Gastrocnemius medialis (tissue), 4 donors: ENCODE measurements around the gene VIPR2. TPM values are rescaled to one million over a fixed set of nuclear protein-coding genes. Genes with fewer than 3 reads are reported as not detected.
"Not testable (repeated sequence)": the region's sequence is repeated elsewhere in the genome, so short reads cannot be mapped to it uniquely, and the experiment has no call there.

ENCODE experiments used
- ATAC-seq, 2 donors: fragments of 150-250 bp; one replicate each; pipeline ENCODE4 v1.9.1; 2016
- DNase-seq, 2 donors: peaks; one replicate each; pipeline ENCODE4 v3.0.0-alpha.2; 2019
- H3K27ac ChIP-seq, 4 donors: fragments of 200-600 bp; sonication (generic); 1 replicate in 1 of 4; 2 replicates in 3 of 4; pipeline ENCODE4 v1.5.1; 2016 to 2018; ENCODE audit warnings: mild to moderate bottlenecking in 2 of 4, moderate library complexity in 1 of 4
- H3K27me3 ChIP-seq, 3 donors: fragments of 200-600 bp; sonication (generic) in 2 of 3; 1 replicate in 1 of 3; 2 replicates in 2 of 3; pipeline versions ENCODE4 v1.5.1 to v1.6.0; 2016 to 2019; ENCODE audit warnings: mild to moderate bottlenecking in 1 of 3, moderate library complexity in 1 of 3
- H3K36me3 ChIP-seq, 2 donors: fragments of 200-600 bp; sonication (generic) in 1 of 2; one replicate each; pipeline ENCODE4 v1.5.1; 2017 to 2018
- H3K4me1 ChIP-seq, 2 donors: fragments of 200-600 bp; sonication (generic) in 1 of 2; one replicate each; pipeline ENCODE4 v1.5.1; 2016 to 2017; ENCODE audit warnings: mild to moderate bottlenecking in 2 of 2
- H3K4me3 ChIP-seq, 4 donors: fragments of 200-600 bp; sonication (generic) in 3 of 4; 1 replicate in 1 of 4; 2 replicates in 3 of 4; pipeline ENCODE4 v1.5.1; 2016 to 2019; ENCODE audit warnings: mild to moderate bottlenecking in 2 of 4
- H3K9me3 ChIP-seq, 3 donors: fragments of 200-600 bp; sonication (generic) in 2 of 3; 1 replicate in 1 of 3; 2 replicates in 2 of 3; pipeline ENCODE4 v1.5.1; 2016 to 2019
- CTCF ChIP-seq, 5 experiments: fragments of 450-650 bp in 3 of 5; fragments of 200-600 bp in 2 of 5; sonication (generic) in 2 of 5; IDR thresholded peaks in 4 of 5; conservative IDR thresholded peaks in 1 of 5; 1 replicate in 4 of 5; 2 replicates in 1 of 5; pipeline ENCODE4 v1.5.1; 2016 to 2019; ENCODE audit warnings: antibody characterized with exemption in 5 of 5, mild to moderate bottlenecking in 3 of 5, moderate library complexity in 3 of 5
- POLR2A ChIP-seq, 2 donors: fragments of 450-650 bp; IDR thresholded peaks; one replicate each; pipeline ENCODE4 v1.6.1; 2017; ENCODE audit warnings: antibody characterized with exemption in 2 of 2, mild to moderate bottlenecking in 2 of 2, moderate library complexity in 2 of 2
- in situ Hi-C, 4 donors: fragments of 200-750 bp; cut with MboI; loops; one replicate each; pipeline versions ENCODE4 v1.15.0 to v1.8.0; 2017; ENCODE audit warnings: low sequenced_read_pairs in 4 of 4
- intact Hi-C: fragments of 100-400 bp; cut with DNase I; formaldehyde crosslinking; loops from one replicate; pipeline ENCODE4 v1.15.1; 2023; ENCODE audit warnings: low total_unique reads
- total RNA-seq, 4 donors: library from RNA; depleted of rRNA; stranded (reverse); fragments of >200 nt; gene quantifications; one replicate each; pipeline versions ENCODE4 v1.1.0 to v1.2.3, GENCODE V29; 2016

VIPR2 gene
- total RNA-seq, 4 donors from 2014 or later = 0.39 to 2.2 (median 0.80) TPM

DNA sequence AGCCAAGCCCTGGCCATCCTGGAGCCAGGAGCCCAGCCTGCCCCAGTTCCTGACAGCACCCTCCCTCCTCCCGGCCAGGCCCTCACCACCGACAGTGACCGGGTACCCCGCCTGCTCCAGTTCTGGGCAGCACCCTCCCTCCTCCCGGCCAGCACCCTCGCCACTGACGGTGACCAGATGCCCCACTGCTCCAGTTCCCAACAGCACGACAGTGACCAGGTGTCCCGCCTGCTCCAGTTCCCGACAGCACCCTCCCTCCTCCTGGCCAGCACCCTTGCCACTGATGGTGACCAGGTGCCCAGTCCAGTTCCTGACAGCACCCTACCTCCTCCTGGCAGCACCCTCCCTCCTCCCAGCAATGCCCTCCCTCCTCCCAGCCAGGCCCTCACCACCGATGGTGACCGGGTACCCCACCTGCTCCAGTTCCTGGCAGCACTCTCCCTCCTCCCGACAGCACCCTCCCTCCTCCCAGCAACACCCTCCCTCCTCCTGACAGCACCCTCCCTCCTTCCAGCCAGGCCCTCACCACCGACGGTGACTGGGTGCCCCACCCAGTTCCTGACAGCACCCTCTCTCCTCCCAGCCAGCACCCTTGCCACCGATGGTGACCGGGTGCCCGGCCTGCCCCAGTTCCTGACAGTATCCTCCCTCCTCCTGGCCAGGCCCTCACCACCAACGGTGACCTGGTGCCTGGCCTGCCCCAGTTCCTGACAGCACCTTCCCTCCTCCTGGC is 40.3 kb downstream of the VIPR2 start:
- Histone ChIP-seq H3K36me3 (no peaks in the 10 kb centered on the region), H3K4me1 (peaks cover 5 to 14% of the 10 kb centered on the region in 2 donors), H3K27ac (peak overlapping the region; percentile 44 to 48 (median 47)), H3K9me3 (no peaks in the 10 kb centered on the region), H3K4me3 (no peak overlapping the region), H3K27me3 (no peaks in the 10 kb centered on the region)
- intact Hi-C loops = no loop called here
- in situ Hi-C loops = no loop called here
- ATAC-seq (peak; percentile 33 to 51), DNase-seq (peak; percentile 32 to 52)
- TF ChIP-seq POLR2A (IDR thresholded peaks at IDR 0.05) (no peak), CTCF (IDR thresholded peaks at IDR 0.05 in 4 of 5, conservative IDR thresholded peaks at IDR 0.05 in 1 of 5) (no peak)

DNA sequence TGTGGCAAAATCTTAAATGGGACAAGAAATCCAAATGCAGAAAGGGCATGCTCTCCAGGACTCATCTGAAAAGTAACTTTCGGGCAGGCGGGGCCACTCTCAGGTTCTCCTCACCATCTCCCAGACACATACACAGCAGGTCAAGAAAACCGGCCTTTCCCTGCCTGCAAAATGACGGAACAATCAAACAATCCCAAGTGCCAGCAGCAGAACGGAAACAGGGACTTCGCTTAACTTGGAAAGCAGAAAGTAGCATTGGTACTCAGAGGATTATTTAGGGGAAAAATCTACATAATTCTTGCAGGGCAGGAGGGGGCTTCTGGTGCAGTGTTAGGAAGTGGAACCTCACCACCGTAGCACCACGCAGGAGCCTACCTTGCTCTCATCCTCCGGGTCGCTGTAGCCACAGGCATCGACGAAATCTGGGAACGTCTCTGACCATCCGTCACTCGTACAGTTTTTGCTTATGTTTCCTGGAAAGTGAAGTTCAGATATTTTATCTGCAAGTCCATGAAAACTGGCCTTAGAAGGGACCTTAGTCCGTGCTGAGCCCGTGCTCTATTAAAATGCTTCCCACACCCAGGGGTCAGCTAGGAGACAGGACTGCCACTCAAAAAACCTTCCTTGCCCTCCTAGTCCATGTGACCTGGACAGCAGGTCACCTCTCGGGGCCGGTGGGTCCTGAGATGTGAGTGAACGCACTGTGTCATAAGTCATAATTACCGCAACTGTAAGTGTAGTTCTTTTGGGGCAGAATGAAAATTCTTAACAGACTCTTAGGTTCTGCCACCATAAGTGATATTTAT is 41.1 kb downstream of the VIPR2 start:
- intact Hi-C loops (no loop called here), in situ Hi-C loops (no loop called here)

DNA sequence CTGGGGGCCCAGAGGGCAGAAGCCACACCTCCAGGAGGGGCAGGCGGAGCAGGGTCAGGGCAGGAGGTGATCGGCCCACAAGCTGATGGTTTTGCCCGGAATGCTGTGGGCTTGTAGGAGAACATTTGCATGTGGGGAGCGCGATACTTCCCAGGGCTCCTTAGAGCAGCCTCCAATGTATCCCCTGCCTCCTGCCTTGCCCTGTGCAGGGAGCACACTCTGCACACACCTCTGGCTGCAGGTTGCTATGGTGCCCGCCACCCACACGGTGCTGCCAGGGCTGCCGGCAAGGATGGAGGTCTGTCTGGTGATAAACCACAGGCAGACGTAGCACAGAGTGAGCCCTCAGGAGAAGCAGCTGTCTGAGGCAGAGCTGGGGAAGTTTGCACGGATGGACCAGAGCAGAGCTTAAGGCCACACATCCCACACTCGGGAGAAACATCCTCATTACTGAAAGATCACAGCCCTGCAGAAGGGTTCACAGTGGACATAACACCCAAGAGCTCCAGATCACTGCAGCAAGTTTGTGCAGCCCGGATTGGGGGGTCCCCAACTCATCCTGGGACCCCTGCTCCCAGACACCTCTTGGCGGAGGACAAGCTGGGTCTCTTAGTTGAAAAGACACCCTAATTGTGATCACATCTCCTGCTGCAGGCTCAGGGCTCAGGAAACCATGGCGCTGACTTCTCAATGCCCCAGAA is 41.8 kb downstream of the VIPR2 start:
- H3K36me3 ChIP-seq = no peaks in the 10 kb centered on the region
- TF ChIP-seq POLR2A (IDR thresholded peaks at IDR 0.05) (no peak), CTCF (IDR thresholded peaks at IDR 0.05 in 4 of 5, conservative IDR thresholded peaks at IDR 0.05 in 1 of 5) (no peak)
- ATAC-seq = no peak
- H3K9me3 ChIP-seq = no peaks in the 10 kb centered on the region
- no peak for DNase-seq
- peaks cover 19 to 29% of the 10 kb centered on the region in 2 donors for H3K4me1 ChIP-seq
- H3K27me3 ChIP-seq = no peaks in the 10 kb centered on the region
- intact Hi-C loops (no loop called here), in situ Hi-C loops (no loop called here)
- no peak overlapping the region for H3K27ac ChIP-seq
- no peak overlapping the region for H3K4me3 ChIP-seq

More for the DNA sequence above, 41.1 kb downstream of the VIPR2 start:
- TF ChIP-seq CTCF (IDR thresholded peaks at IDR 0.05 in 4 of 5, conservative IDR thresholded peaks at IDR 0.05 in 1 of 5) (no peak), POLR2A (IDR thresholded peaks at IDR 0.05) (no peak)
- peak overlapping the region; percentile 44 to 48 (median 47) for H3K27ac ChIP-seq
- no peaks in the 10 kb centered on the region for H3K36me3 ChIP-seq
- DNase-seq (no peak), ATAC-seq (peak in 1 of 2 donors; percentile 6)
- no peak overlapping the region for H3K4me3 ChIP-seq
- H3K9me3 ChIP-seq = no peaks in the 10 kb centered on the region
- peaks cover 11 to 21% of the 10 kb centered on the region in 2 donors for H3K4me1 ChIP-seq
- H3K27me3 ChIP-seq = no peaks in the 10 kb centered on the region

GRCh38 chr7:159101661-159102091 is 43.0 kb downstream of the VIPR2 start:
- H3K9me3 ChIP-seq, ATAC-seq, DNase-seq, H3K27ac ChIP-seq, H3K4me3 ChIP-seq, intact Hi-C loops, H3K36me3 ChIP-seq, H3K27me3 ChIP-seq, in situ Hi-C loops: not testable (repeated sequence)
- H3K4me1 ChIP-seq = peaks cover 25 to 40% of the 10 kb centered on the region in 2 donors

DNA sequence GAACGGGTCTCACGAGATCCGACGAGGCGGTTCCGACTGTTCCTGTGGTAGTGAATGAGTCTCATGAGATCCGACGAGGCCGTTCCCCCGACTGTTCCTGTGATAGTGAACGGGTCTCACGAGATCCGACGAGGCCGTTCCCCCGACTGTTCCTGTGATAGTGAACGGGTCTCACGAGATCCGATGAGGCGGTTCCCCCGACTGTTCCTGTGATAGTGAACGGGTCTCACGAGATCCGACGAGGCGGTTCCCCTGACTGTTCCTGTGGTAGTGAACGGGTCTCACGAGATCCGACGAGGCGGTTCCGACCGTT is 43.6 kb downstream of the VIPR2 start:
- intact Hi-C loops, H3K4me3 ChIP-seq, ATAC-seq, H3K27ac ChIP-seq, DNase-seq, in situ Hi-C loops, H3K9me3 ChIP-seq, H3K36me3 ChIP-seq, H3K27me3 ChIP-seq: not testable (repeated sequence)
- H3K4me1 ChIP-seq = peaks cover 26 to 46% of the 10 kb centered on the region in 2 donors

GRCh38 chr7:159100281-159101082 is 44.2 kb downstream of the VIPR2 start:
- H3K27ac ChIP-seq, H3K4me3 ChIP-seq, H3K9me3 ChIP-seq, ATAC-seq, H3K36me3 ChIP-seq, DNase-seq, intact Hi-C loops, in situ Hi-C loops, H3K27me3 ChIP-seq: not testable (repeated sequence)
- H3K4me1 ChIP-seq = peaks cover 32 to 52% of the 10 kb centered on the region in 2 donors
